K562 (cell line): ENCODE measurements around the gene PSMD8. TPM values are rescaled to one million over a fixed set of nuclear protein-coding genes. Genes with fewer than 3 reads are reported as not detected.

Source experiments
- ATAC-seq: fragments of 200-7000 bp; cut with Tn5 transposase; 3 replicates; pipeline ENCODE4 v1.9.1; 2020; ENCODE audit warnings: moderate library complexity
- BruUV-seq: library from RNA; stranded (reverse); fragments of 400-500 nt; replicated peaks from 2 replicates; lab custom pipeline; 2021; lab: Mats Ljungman, UMichigan
- CTCF ChIA-PET: fragments of 300-600 bp; formaldehyde crosslinking; extraction: SDS; loops from one replicate; lab custom pipeline; 2021; ENCODE audit warnings: low intra/inter-chr PET ratio; lab: Yijun Ruan, JAX
- POLR2A ChIA-PET: fragments of 300-600, 350-650 bp; sonication (Branson Sonifier 250); formaldehyde crosslinking; extraction: SDS; loops from one replicate; lab custom pipeline; 2021; ENCODE audit warnings: antibody characterized with exemption, inconsistent platforms; lab: Yijun Ruan, JAX
- DNase-seq, 4 experiments: peaks; one replicate each; pipeline versions ENCODE4 v3.0.0 to v3.0.0-alpha.2; 2011 to 2018; ENCODE audit warnings: low spot score in 3 of 4, mixed read lengths in 3 of 4; ENCODE audit errors: extremely low read depth in 1 of 4
- FAIRE-seq: peaks from 2 replicates; lab custom pipeline; 2011; peaks lifted over from hg19 to GRCh38; lab: Jason Lieb, UNC
- H2AFZ ChIP-seq: 2 replicates; pipeline ENCODE4 v1.6.0; 2011; ENCODE audit warnings: low read depth, low read length, control low read depth, inconsistent platforms
- H3K27ac ChIP-seq: fragments of 200-600 bp; 3 replicates; pipeline ENCODE4 v1.8.0; 2011; ENCODE audit warnings: low read depth, mild to moderate bottlenecking, control low read depth, inconsistent platforms, low read length, moderate library complexity, mixed read lengths; ENCODE audit errors: extremely low read depth
- H3K27me3 ChIP-seq, 2 experiments: fragments of 300-600 bp in 1 of 2; 2 replicates in 1 of 2; 3 replicates in 1 of 2; pipeline versions ENCODE4 v1.6.0 to v1.8.0; 2011; ENCODE audit warnings: inconsistent platforms in 2 of 2, low read length in 2 of 2, mild to moderate bottlenecking in 1 of 2, mixed read lengths in 1 of 2, moderate library complexity in 1 of 2; ENCODE audit not compliant: control insufficient read depth in 2 of 2, insufficient read depth in 2 of 2
- H3K36me3 ChIP-seq: fragments of 300-600 bp; 3 replicates; pipeline ENCODE4 v1.8.0; 2011; ENCODE audit warnings: mild to moderate bottlenecking, low read length, inconsistent platforms; ENCODE audit not compliant: control insufficient read depth, insufficient read depth
- H3K4me1 ChIP-seq, 2 experiments: fragments of 200-600 bp in 1 of 2; replicated peaks in 1 of 2; 2 replicates in 1 of 2; 3 replicates in 1 of 2; pipeline versions ENCODE4 v1.5.1 to v1.8.0; 2011; ENCODE audit warnings: inconsistent platforms in 2 of 2, low read length in 2 of 2, mild to moderate bottlenecking in 1 of 2, mixed read lengths in 1 of 2, moderate library complexity in 1 of 2; ENCODE audit not compliant: control insufficient read depth in 2 of 2, insufficient read depth in 2 of 2
- H3K4me2 ChIP-seq: 2 replicates; pipeline ENCODE4 v1.6.1; 2011; ENCODE audit warnings: low read length, control low read depth, inconsistent platforms, mixed read lengths; ENCODE audit not compliant: insufficient read depth
- H3K4me3 ChIP-seq: fragments of 200-600 bp; sonication (generic), shearing (Covaris generic); 2 replicates; pipeline ENCODE4 v1.5.1; 2016; ENCODE audit warnings: control low read depth, inconsistent platforms
- H3K79me2 ChIP-seq: fragments of 200-600 bp; 3 replicates; pipeline ENCODE4 v1.8.0; 2011; ENCODE audit warnings: low read length, inconsistent platforms; ENCODE audit not compliant: control insufficient read depth, insufficient read depth
- H3K9ac ChIP-seq, 2 experiments: 2 replicates each; pipeline versions ENCODE4 v1.6.0 to v1.6.1; 2011; ENCODE audit warnings: low read depth in 2 of 2, low read length in 2 of 2, control low read depth in 1 of 2, inconsistent platforms in 1 of 2, mild to moderate bottlenecking in 1 of 2, mixed read lengths in 1 of 2; ENCODE audit not compliant: insufficient read depth in 1 of 2
- H3K9me1 ChIP-seq: one replicate; pipeline ENCODE4 v1.6.0; 2011; ENCODE audit warnings: inconsistent platforms, mild to moderate bottlenecking, low read length, moderate library complexity; ENCODE audit not compliant: control insufficient read depth, insufficient read depth
- H3K9me3 ChIP-seq: replicated peaks from 2 replicates; pipeline ENCODE4 v1.5.1; 2011; ENCODE audit warnings: low read depth, low read length, inconsistent platforms; ENCODE audit not compliant: control insufficient read depth, insufficient read depth
- H4K20me1 ChIP-seq: replicated peaks from 2 replicates; pipeline ENCODE4 v1.6.1; 2011; ENCODE audit warnings: low read length, inconsistent platforms, mixed read lengths; ENCODE audit not compliant: control insufficient read depth, insufficient read depth
- BCOR ChIP-seq: fragments of 450-650 bp; IDR thresholded peaks from 2 replicates; pipeline ENCODE4 v1.6.1; 2016
- BRD4 ChIP-seq: fragments of 200-600 bp; sonication (generic); IDR thresholded peaks from 2 replicates; pipeline ENCODE4 v1.6.1; 2017; ENCODE audit warnings: inconsistent platforms
- CEBPB ChIP-seq: fragments of 450-650 bp; IDR thresholded peaks from 2 replicates; pipeline ENCODE4 v1.6.1; 2016; ENCODE audit warnings: missing genetic modification characterization, missing compliant biosample characterization
- CEBPG ChIP-seq, 3 experiments: fragments of 200-800 bp in 1 of 3; sonication (Bioruptor generic) in 1 of 3; sonication (generic) in 1 of 3; formaldehyde crosslinking in 1 of 3; IDR thresholded peaks in 2 of 3; conservative IDR thresholded peaks in 1 of 3; 2 replicates each; pipeline versions ENCODE4 v1.6.1 to v1.8.0; 2016 to 2022; ENCODE audit warnings: missing compliant biosample characterization in 2 of 3, missing genetic modification characterization in 2 of 3, mild to moderate bottlenecking in 1 of 3, missing genetic modification reagents in 1 of 3
- CTBP1 ChIP-seq: fragments of 450-650 bp; IDR thresholded peaks from 2 replicates; pipeline ENCODE4 v1.6.1; 2016; ENCODE audit warnings: borderline replicate concordance
- HDAC1 ChIP-seq, 2 experiments: fragments of 450-650 bp; IDR thresholded peaks; 2 replicates each; pipeline ENCODE4 v1.6.1; 2016 to 2017; ENCODE audit warnings: inconsistent platforms in 1 of 2, mild to moderate bottlenecking in 1 of 2, moderate library complexity in 1 of 2
- MEF2A ChIP-seq: IDR thresholded peaks from 2 replicates; pipeline ENCODE4 v1.6.1; 2011; ENCODE audit warnings: low read depth, mild to moderate bottlenecking, low read length, moderate library complexity; ENCODE audit not compliant: control insufficient read depth
- NFIC ChIP-seq: fragments of 450-650 bp; IDR thresholded peaks from 2 replicates; pipeline ENCODE4 v1.6.1; 2017; ENCODE audit warnings: mild to moderate bottlenecking, inconsistent platforms
- PML ChIP-seq: IDR thresholded peaks from 2 replicates; pipeline ENCODE4 v1.6.1; 2012; ENCODE audit warnings: low read length, inconsistent platforms
- POLR2A ChIP-seq: fragments of 450-650 bp; conservative IDR thresholded peaks from 2 replicates; pipeline ENCODE4 v1.6.1; 2016
- RB1 ChIP-seq: fragments of 450-650 bp; IDR thresholded peaks from 2 replicates; pipeline ENCODE4 v1.6.1; 2017; ENCODE audit warnings: low read depth, mild to moderate bottlenecking
- SUPT5H ChIP-seq: fragments of 450-650 bp; IDR thresholded peaks from 2 replicates; pipeline ENCODE4 v1.6.1; 2016
- U2AF2 ChIP-seq: fragments of 200-400 bp; formaldehyde crosslinking; optimal IDR thresholded peaks from 2 replicates; pipeline ENCODE3; 2017; ENCODE audit warnings: low read depth, mild to moderate bottlenecking, low read length
- ZFPM2 ChIP-seq: fragments of 250-450 bp; sonication (Bioruptor Pico); IDR thresholded peaks from 2 replicates; pipeline ENCODE4 v1.5.1; 2022; ENCODE audit warnings: mild to moderate bottlenecking
- ZNF3 ChIP-seq: fragments of 250-450 bp; sonication (Bioruptor Pico); IDR thresholded peaks from 2 replicates; pipeline ENCODE4 v1.5.0; 2021; ENCODE audit warnings: mild to moderate bottlenecking, moderate library complexity
- ZNF507 ChIP-seq: conservative IDR thresholded peaks from 2 replicates; pipeline ENCODE4 v1.6.1; 2017; ENCODE audit warnings: missing genetic modification characterization, missing compliant biosample characterization
- ZNF766 ChIP-seq: fragments of 200-800 bp; sonication (Bioruptor generic); conservative IDR thresholded peaks from 2 replicates; pipeline ENCODE4 v1.6.1; 2016; ENCODE audit warnings: missing genetic modification characterization, missing compliant biosample characterization
- ZNF77 ChIP-seq: fragments of 250-450 bp; sonication (Bioruptor Pico); IDR thresholded peaks from 2 replicates; pipeline ENCODE4 v1.5.0; 2020
- WGBS: fragments of 100-300 bp; shearing (Covaris generic); methylation state at CpG from one replicate; pipeline ENCODE4 v1.1.6; 2016; ENCODE audit warnings: low coverage, mixed read lengths; ENCODE audit not compliant: insufficient coverage; ENCODE audit errors: missing lambda C conversion rate; 5-methylcytosine and 5-hydroxymethylcytosine counted together
- in situ Hi-C: fragments of 300-500 bp; cut with MboI; formaldehyde crosslinking; loops from 4 replicates; pipeline ENCODE4 v1.15.0; 2018; ENCODE audit warnings: inconsistent platforms, mixed read lengths
- intact Hi-C: fragments of 100-400 bp; cut with micrococcal nuclease; formaldehyde crosslinking; loops from 2 replicates; pipeline ENCODE4 v1.14.2; 2022
- polyA plus RNA-seq, 8 experiments: library from polyadenylated mRNA; depleted of rRNA in 4 of 8; stranded (reverse) in 5 of 8; unstranded in 3 of 8; fragments of >200 nt; fragmentation: Nextera tagmentation in 2 of 8; fragmentation: Illumina TruSeq in 1 of 8; extraction: Ambion mirVana in 2 of 8; extraction: Trizol in 1 of 8; gene quantifications; 2 replicates each; pipeline versions ENCODE4 v1.2.1 to v1.2.3, GENCODE V29; 2011 to 2014; ENCODE audit warnings: inconsistent platforms in 1 of 8, missing spikeins in 1 of 8
- total RNA-seq, 7 experiments: library from RNA; depleted of rRNA in 6 of 7; stranded (reverse); fragments of >200 nt in 6 of 7; fragmentation: Illumina TruSeq in 2 of 7; extraction: Trizol in 2 of 7; gene quantifications; 2 replicates each; pipeline versions ENCODE4 v1.2.1 to v1.2.3, GENCODE V29; 2011 to 2021; ENCODE audit warnings: low replicate concordance in 1 of 7
- TF ChIP-seq, protein P1 (sequence below), 2 experiments: fragments of 450-650 bp in 1 of 2; sonication (generic) in 1 of 2; formaldehyde crosslinking in 1 of 2; IDR thresholded peaks in 1 of 2; conservative IDR thresholded peaks in 1 of 2; 2 replicates each; pipeline versions ENCODE4 v1.6.1 to v1.8.1; 2016 to 2023; ENCODE audit warnings: mild to moderate bottlenecking in 2 of 2, moderate library complexity in 2 of 2, inconsistent platforms in 1 of 2, missing genetic modification reagents in 1 of 2
- TF ChIP-seq, protein P2 (sequence below), 2 experiments: IDR thresholded peaks; 2 replicates each; pipeline ENCODE4 v1.6.1; 2011; ENCODE audit warnings: borderline replicate concordance in 1 of 2, control low read depth in 1 of 2, low read depth in 1 of 2, low read length in 1 of 2, mild to moderate bottlenecking in 1 of 2, mixed read lengths in 1 of 2, moderate library complexity in 1 of 2; ENCODE audit not compliant: insufficient read depth in 1 of 2, insufficient read length in 1 of 2, poor library complexity in 1 of 2, severe bottlenecking in 1 of 2; ENCODE audit errors: extremely low read depth in 1 of 2
- TF ChIP-seq, protein P3 (sequence below): fragments of 450-650 bp; IDR thresholded peaks from 2 replicates; pipeline ENCODE4 v1.6.1; 2016; ENCODE audit warnings: missing biosample characterization, missing genetic modification characterization

The PSMD8 gene
- total and polyA plus RNA-seq, 9 of the 15 experiments (the other 6 are each of a cell fraction or from before 2014, with no cell fraction given): 130 to 583 (median 315) TPM

GRCh38 chr19:38409631-38410133, 35.3 kb downstream of the PSMD8 start:
- ATAC-seq (no peak), DNase-seq (no peak), FAIRE-seq (no peak)
- WGBS: 70% methylated on average over 7 of the region's 7 CpGs
- peaks cover 5% of the 10 kb centered on the region for H3K9me1 ChIP-seq
- H3K4me1 ChIP-seq: peaks cover 25 to 48% of the 10 kb centered on the region in 2 experiments; a peak in 4 of 5 replicates
- no peak overlapping the region for H3K4me3 ChIP-seq
- H3K79me2 ChIP-seq: peaks cover 3% of the 10 kb centered on the region; the same call in 2 of the 3 replicates
- H4K20me1 ChIP-seq: no peaks in the 10 kb centered on the region
- H2AFZ ChIP-seq: no peak overlapping the region
- no peak overlapping the region for H3K4me2 ChIP-seq
- no peak overlapping the region for H3K9ac ChIP-seq
- no peaks in the 10 kb centered on the region for H3K9me3 ChIP-seq
- H3K27me3 ChIP-seq: no peaks in the 10 kb centered on the region
- no TSS peak for BruUV-seq
- in situ Hi-C loops: no loop called here
- no peak overlapping the region for H3K27ac ChIP-seq
- ChIA-PET POLR2A (interaction anchor here (1.0 to 1.3 kb wide), 3 partner anchors 16 to 128 kb away, joined by 3 to 4 read pairs (median 4); partner anchors contain the start of gene PSMD8), CTCF (no interaction called here)
- peaks cover 26% of the 10 kb centered on the region; the same call in 2 of the 3 replicates for H3K36me3 ChIP-seq
- intact Hi-C loops: loop anchor here (5.0 kb wide), 1 partner anchor 98 kb away; no protein-coding TSS in a partner anchor
- TF ChIP-seq RB1: no peak
- no peak for TF ChIP-seq ZNF77 (CRISPR knock-in tag)
- TF ChIP-seq CEBPB (tag): peak; percentile 54; the same call in 1 of the 2 replicates
- TF ChIP-seq U2AF2: no peak
- 0 out of 4 replicates have a peak, but pooled peaks of 1 of the 2 experiments have one; percentile 12 for TF ChIP-seq HDAC1 (IDR thresholded peaks at IDR 0.05)
- 0 out of 2 replicates have a peak, but pooled peaks have one; percentile 20 for TF ChIP-seq PML
- TF ChIP-seq ZNF3 (CRISPR knock-in tag): no peak
- TF ChIP-seq, protein P1, sequence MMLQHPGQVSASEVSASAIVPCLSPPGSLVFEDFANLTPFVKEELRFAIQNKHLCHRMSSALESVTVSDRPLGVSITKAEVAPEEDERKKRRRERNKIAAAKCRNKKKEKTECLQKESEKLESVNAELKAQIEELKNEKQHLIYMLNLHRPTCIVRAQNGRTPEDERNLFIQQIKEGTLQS (IDR thresholded peaks at IDR 0.05): peak; percentile 78
- TF ChIP-seq, protein P1 (CRISPR knock-in tag; conservative IDR thresholded peaks at IDR 0.05): no peak
- no peak for TF ChIP-seq BRD4
- no peak for TF ChIP-seq ZFPM2 (CRISPR knock-in tag)
- TF ChIP-seq BCOR: 0 out of 2 replicates have a peak, but pooled peaks have one; percentile 25
- TF ChIP-seq, protein P2, sequence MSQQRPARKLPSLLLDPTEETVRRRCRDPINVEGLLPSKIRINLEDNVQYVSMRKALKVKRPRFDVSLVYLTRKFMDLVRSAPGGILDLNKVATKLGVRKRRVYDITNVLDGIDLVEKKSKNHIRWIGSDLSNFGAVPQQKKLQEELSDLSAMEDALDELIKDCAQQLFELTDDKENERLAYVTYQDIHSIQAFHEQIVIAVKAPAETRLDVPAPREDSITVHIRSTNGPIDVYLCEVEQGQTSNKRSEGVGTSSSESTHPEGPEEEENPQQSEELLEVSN (IDR thresholded peaks at IDR 0.05; ENCODE audit: borderline replicate concordance in 1 of 2, extremely low read depth in 1 of 2, insufficient read depth in 1 of 2, insufficient read length in 1 of 2, low read depth in 1 of 2, low read length in 1 of 2, poor library complexity in 1 of 2, severe bottlenecking in 1 of 2): no peak
- TF ChIP-seq ZNF766 (CRISPR knock-in tag): no peak
- TF ChIP-seq MEF2A: no peak
- TF ChIP-seq NFIC: peak; percentile 26; the same call in 1 of the 2 replicates
- TF ChIP-seq CTBP1: peak; percentile 25; the same call in 1 of the 2 replicates
- TF ChIP-seq POLR2A: peak; percentile 51; the same call in 1 of the 2 replicates
- TF ChIP-seq, protein P3, sequence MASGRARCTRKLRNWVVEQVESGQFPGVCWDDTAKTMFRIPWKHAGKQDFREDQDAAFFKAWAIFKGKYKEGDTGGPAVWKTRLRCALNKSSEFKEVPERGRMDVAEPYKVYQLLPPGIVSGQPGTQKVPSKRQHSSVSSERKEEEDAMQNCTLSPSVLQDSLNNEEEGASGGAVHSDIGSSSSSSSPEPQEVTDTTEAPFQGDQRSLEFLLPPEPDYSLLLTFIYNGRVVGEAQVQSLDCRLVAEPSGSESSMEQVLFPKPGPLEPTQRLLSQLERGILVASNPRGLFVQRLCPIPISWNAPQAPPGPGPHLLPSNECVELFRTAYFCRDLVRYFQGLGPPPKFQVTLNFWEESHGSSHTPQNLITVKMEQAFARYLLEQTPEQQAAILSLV (tag): 0 out of 2 replicates have a peak, but pooled peaks have one; percentile 34
- peak; percentile 40; the same call in 1 of the 2 replicates for TF ChIP-seq SUPT5H
- TF ChIP-seq ZNF507 (tag): no peak
- TF ChIP-seq CEBPG (CRISPR knock-in tag; IDR thresholded peaks at IDR 0.05): peak; percentile 53; the same call in 1 of the 2 replicates
- peak in 1 of 2 experiments; percentile 18; a peak in 1 of 4 replicates for TF ChIP-seq CEBPG (tag; conservative IDR thresholded peaks at IDR 0.05 in 1 of 2, IDR thresholded peaks at IDR 0.05 in 1 of 2)
